GM10248 (cell line): ENCODE data around the gene FKBP11.

Experiments
- CTCF ChIA-PET: fragments of 300-600 bp; sonication (Branson Sonifier 250); formaldehyde crosslinking; extraction: SDS; loops from one replicate; lab custom pipeline; 2021; ENCODE audit warnings: antibody characterized with exemption; lab: Yijun Ruan, JAX
- POLR2A ChIA-PET: fragments of 350-650 bp; sonication (Branson Sonifier 250); formaldehyde crosslinking; extraction: SDS; loops from one replicate; lab custom pipeline; 2020; ENCODE audit warnings: antibody characterized with exemption; lab: Yijun Ruan, JAX
- DNase-seq: peaks from one replicate; pipeline ENCODE4 v3.0.0; 2012; ENCODE audit errors: extremely low spot score
- TF ChIP-seq, protein P1 (sequence below): IDR thresholded peaks from 2 replicates; pipeline ENCODE4 v1.5.1; 2012; ENCODE audit warnings: mild to moderate bottlenecking, low read depth; ENCODE audit errors: extremely low read depth, missing control alignments, control extremely low read depth

FKBP11 gene

DNA sequence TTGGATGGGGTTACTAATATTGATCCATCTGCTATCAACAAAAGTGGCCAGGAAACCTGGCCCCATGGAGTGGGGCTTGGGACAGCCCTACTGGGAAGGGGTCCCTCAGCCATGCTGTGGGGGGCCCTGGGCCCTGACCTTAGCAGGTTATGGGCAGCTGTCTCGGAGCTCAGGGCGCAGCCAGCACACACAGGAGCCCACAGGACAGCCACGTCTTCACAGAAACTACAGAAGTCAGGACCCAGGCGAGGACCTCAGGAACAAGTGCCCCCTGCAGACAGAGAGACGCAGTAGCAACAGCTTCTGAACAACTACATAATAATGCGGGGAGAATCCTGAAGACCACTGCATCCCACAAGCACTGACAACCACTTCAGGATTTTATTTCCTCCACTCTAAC is 11.9 kb upstream of the FKBP11 start:
- TF ChIP-seq, protein P1, sequence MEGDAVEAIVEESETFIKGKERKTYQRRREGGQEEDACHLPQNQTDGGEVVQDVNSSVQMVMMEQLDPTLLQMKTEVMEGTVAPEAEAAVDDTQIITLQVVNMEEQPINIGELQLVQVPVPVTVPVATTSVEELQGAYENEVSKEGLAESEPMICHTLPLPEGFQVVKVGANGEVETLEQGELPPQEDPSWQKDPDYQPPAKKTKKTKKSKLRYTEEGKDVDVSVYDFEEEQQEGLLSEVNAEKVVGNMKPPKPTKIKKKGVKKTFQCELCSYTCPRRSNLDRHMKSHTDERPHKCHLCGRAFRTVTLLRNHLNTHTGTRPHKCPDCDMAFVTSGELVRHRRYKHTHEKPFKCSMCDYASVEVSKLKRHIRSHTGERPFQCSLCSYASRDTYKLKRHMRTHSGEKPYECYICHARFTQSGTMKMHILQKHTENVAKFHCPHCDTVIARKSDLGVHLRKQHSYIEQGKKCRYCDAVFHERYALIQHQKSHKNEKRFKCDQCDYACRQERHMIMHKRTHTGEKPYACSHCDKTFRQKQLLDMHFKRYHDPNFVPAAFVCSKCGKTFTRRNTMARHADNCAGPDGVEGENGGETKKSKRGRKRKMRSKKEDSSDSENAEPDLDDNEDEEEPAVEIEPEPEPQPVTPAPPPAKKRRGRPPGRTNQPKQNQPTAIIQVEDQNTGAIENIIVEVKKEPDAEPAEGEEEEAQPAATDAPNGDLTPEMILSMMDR = no peak
- DNase-seq = no peak
- ChIA-PET CTCF (interaction anchor here (1.0 to 9.3 kb wide), 12 partner anchors 8 to 84 kb away, joined by 3 to 111 read pairs (median 12); partner anchors contain the start of genes ARF3, DDX23, FKBP11 and WNT1), POLR2A (no interaction called here)

DNA sequence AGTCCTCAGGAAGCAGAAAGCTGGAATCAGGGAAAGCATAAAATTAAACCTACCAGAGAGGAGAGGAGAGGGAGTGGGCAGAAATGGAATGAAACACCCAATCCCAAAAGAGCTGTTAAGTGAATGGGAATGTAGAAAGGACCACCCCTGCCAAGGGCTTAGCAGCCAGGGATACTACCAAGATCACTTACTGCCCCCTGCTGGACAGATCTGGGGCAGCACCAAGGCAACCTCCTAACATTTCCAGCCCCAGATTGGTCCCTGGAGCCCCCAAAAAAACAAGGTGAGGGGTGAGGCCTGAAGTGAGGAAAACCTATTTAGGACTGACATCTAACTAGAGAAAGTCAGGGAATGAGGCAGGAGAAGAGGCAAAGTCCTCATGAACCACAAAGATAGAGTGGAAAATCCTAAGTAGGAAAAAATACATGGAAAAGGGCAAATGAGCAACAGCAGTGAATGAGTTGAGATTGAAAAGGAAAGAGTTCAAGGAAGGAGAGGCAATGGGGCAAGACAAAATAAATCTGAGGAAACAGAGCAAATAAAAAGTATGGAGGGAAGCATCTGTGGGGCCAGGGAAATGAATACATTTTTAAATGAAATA is 11.2 kb upstream of the FKBP11 start:
- TF ChIP-seq, protein P1 = peak; percentile 92
- ChIA-PET POLR2A (no interaction called here), CTCF (interaction anchor here (0.7 to 9.3 kb wide), 31 partner anchors 9 to 183 kb away, joined by 3 to 111 read pairs (median 5); partner anchors contain the start of genes ARF3, DDX23, FKBP11 and RND1)
- peak; percentile 85 for DNase-seq

DNA sequence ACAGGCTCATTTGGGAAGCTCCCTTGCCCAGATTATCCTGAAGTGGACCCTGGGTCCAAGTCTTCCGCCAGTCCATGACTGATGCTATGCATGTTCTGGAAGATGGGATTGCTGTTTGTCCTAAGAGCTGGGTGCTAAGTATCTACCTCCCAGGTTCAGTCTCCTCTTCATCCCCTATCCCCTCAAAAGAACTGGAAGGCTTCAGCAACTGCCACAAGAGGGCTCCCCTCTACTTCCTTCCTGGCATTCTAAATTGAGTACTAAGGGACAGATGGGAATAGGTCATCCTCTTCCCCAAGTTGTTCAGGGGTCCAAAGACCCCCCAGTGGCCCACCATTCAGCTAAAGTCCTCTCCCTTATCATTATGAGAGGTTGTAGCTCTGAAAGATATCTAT is 9.0 kb upstream of the FKBP11 start:
- ChIA-PET POLR2A (no interaction called here), CTCF (interaction anchor here (0.6 to 9.3 kb wide), 11 partner anchors 11 to 81 kb away, joined by 3 to 111 read pairs (median 10); partner anchors contain the start of genes DDX23, FKBP11 and WNT1)
- DNase-seq = no peak
- TF ChIP-seq, protein P1 = peak; percentile 26

DNA sequence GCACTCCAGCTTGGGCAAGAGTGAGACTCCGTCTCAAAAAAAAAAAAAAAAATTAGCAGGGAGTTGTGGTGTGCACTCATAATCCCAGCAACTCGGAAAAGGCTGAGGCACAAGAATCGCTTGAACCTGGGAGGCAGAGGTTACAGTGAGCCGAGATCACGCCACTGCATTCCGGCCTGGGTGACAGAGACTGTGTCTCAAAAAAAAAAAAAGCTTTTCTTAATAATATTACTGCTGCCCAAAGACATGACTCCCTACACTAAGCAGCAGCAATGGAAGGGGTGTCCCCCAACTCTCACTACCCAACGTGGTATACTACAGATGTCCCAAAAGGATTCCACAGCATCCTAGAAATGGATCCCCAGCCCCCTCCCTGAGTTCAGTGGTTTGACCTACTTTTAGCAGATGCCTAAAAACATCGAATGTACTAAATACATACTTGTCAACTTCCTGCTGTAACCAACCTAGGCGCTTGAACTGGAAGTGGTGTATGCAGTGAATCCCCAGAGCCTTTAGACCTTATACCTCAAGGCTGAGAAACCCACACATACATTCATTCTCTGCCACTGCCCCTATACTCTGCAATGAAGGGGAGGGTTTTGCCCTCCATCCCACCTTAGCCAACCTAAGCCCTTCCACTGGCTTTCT is 8.5 kb upstream of the FKBP11 start:
- TF ChIP-seq, protein P1 = no peak
- no peak for DNase-seq
- ChIA-PET POLR2A (no interaction called here), CTCF (interaction anchor here (0.6 to 9.3 kb wide), 9 partner anchors 10 to 80 kb away, joined by 3 to 111 read pairs (median 9); partner anchors contain the start of genes FKBP11 and WNT1)

DNA sequence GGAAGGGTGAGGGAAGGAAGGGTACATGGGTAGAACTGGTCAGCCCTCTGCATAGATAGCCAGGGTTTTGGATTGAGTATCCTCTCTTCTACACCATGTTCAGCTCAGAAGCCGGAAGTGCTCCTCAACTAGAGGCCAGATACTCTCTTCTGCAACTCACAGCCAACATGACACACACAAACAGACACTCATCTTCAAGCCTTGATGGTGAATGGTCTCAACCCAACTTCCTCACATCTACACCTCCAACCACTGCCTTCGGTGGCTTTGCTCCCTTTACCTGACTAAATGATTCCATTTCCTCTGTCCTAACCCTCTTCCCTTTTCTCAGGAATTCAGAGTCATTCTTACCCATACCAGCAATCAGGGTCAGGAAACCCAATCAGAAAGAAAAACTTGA is 7.6 kb upstream of the FKBP11 start:
- no peak for DNase-seq
- CTCF ChIA-PET = interaction anchor here (1.1 to 9.3 kb wide), 5 partner anchors 9 to 409 kb away, joined by 3 to 111 read pairs (median 9); partner anchors contain the start of gene FKBP11
- POLR2A ChIA-PET = no interaction called here
- TF ChIP-seq, protein P1 = no peak

DNA sequence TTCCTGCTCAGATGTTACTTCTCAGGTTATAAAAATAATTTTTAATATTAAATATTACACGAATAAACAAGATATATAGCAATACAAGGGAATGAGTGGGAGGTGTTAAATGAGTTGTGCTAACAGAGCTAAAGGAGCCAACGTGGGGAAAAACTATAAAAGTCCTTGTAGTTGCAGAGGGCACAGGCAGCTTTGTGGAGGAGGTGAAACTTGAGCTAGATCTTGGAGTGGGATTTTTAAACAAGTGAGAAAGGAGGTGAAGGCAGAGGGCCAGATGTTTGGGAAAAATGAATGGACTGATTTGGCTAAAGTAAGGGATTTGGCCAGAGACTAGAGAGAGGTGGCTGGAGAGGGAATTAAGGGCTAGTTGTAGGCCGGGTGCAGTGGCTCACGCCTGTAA is 5.2 kb upstream of the FKBP11 start:
- no peak for DNase-seq
- ChIA-PET CTCF (interaction anchor here (1.0 to 2.6 kb wide), 13 partner anchors 8 to 77 kb away, joined by 3 to 12 read pairs (median 5); partner anchors contain the start of gene DDX23), POLR2A (interaction anchor here (0.6 kb wide), 1 partner anchor 25 kb away, joined by 5 read pairs; no protein-coding TSS in a partner anchor)
- TF ChIP-seq, protein P1 = no peak
